CD4-positive, alpha-beta T cell (primary cell): ENCODE data around the gene LANCL1. TPM values are rescaled to one million over a fixed set of nuclear protein-coding genes. Genes with fewer than 3 reads are reported as not detected.

Source experiments
- ATAC-seq: fragments of 200-7000 bp; cut with Tn5 transposase; one replicate; pipeline ENCODE4 v1.10.0; 2022; ENCODE audit warnings: mild to moderate bottlenecking; ENCODE audit not compliant: poor library complexity
- CTCF ChIA-PET: fragments of 350-600 bp; sonication (Branson Sonifier 250); formaldehyde crosslinking; loops from one replicate; lab custom pipeline; 2021; ENCODE audit warnings: antibody characterized with exemption, inconsistent platforms; lab: Charles Lee
- POLR2A ChIA-PET: fragments of 350-600 bp; sonication (Branson Sonifier 250); formaldehyde crosslinking; loops from one replicate; lab custom pipeline; 2021; ENCODE audit warnings: antibody characterized with exemption, inconsistent platforms; lab: Charles Lee
- DNase-seq, 14 experiments: peaks; one replicate each; pipeline ENCODE4 v3.0.0-alpha.2; 2013 to 2020; ENCODE audit warnings: mixed read lengths in 2 of 14
- H3K27ac ChIP-seq, 2 donors: one replicate each; pipeline versions ENCODE4 v1.5.1 to v1.7.0; 2013; ENCODE audit warnings: low read length in 2 of 2, low read depth in 1 of 2, mild to moderate bottlenecking in 1 of 2
- H3K27me3 ChIP-seq, 2 experiments: 1 replicate in 1 of 2; 2 replicates in 1 of 2; pipeline versions ENCODE4 v1.6.1 to v1.7.0; 2013; ENCODE audit warnings: low read length in 2 of 2, control low read depth in 1 of 2, mild to moderate bottlenecking in 1 of 2, moderate library complexity in 1 of 2; ENCODE audit not compliant: insufficient read depth in 2 of 2, control insufficient read depth in 1 of 2
- H3K36me3 ChIP-seq: one replicate; pipeline ENCODE4 v1.6.1; 2013; ENCODE audit warnings: low read length, control low read depth; ENCODE audit not compliant: insufficient read depth
- H3K4me1 ChIP-seq: one replicate; pipeline ENCODE4 v1.6.1; 2013; ENCODE audit warnings: low read length, control low read depth; ENCODE audit not compliant: insufficient read depth
- H3K4me3 ChIP-seq: one replicate; pipeline ENCODE4 v1.5.1; 2013; ENCODE audit warnings: mild to moderate bottlenecking, low read length, moderate library complexity
- H3K9me3 ChIP-seq, 2 experiments: 1 replicate in 1 of 2; 2 replicates in 1 of 2; pipeline versions ENCODE4 v1.6.1 to v1.7.0; 2013; ENCODE audit warnings: low read length in 2 of 2, mild to moderate bottlenecking in 2 of 2, control low read depth in 1 of 2, moderate library complexity in 1 of 2; ENCODE audit not compliant: control insufficient read depth in 1 of 2, insufficient read depth in 1 of 2
- H3K27ac Mint-ChIP-seq: one replicate; pipeline ENCODE4 v1.8.0; 2020; ENCODE audit warnings: mixed read lengths
- H3K27me3 Mint-ChIP-seq: one replicate; pipeline ENCODE4 v1.8.0; 2021; ENCODE audit warnings: mixed read lengths
- H3K36me3 Mint-ChIP-seq: one replicate; pipeline ENCODE4 v1.8.0; 2021; ENCODE audit warnings: low read depth, mixed read lengths
- H3K4me1 Mint-ChIP-seq: one replicate; pipeline ENCODE4 v1.8.0; 2021; ENCODE audit warnings: low read depth, mixed read lengths
- H3K4me3 Mint-ChIP-seq: one replicate; pipeline ENCODE4 v1.8.0; 2020; ENCODE audit warnings: mild to moderate bottlenecking, mixed read lengths
- H3K9me3 Mint-ChIP-seq: one replicate; pipeline ENCODE4 v1.8.0; 2020; ENCODE audit warnings: mixed read lengths
- CTCF ChIP-seq: fragments of 200-600 bp; IDR thresholded peaks from one replicate; pipeline ENCODE4 v1.8.0; 2022; ENCODE audit warnings: antibody characterized with exemption, mild to moderate bottlenecking
- intact Hi-C, 2 experiments: fragments of 100-400 bp; cut with DNase I in 1 of 2; cut with micrococcal nuclease in 1 of 2; formaldehyde crosslinking; loops; one replicate each; pipeline versions ENCODE4 v1.15.1 to v1.9.0; 2023 to 2025; cut with DNase I, micrococcal nuclease
- total RNA-seq, 174 experiments: library from RNA in 2 of 174; stranded (reverse) in 2 of 174; gene quantifications; one replicate each; pipeline ENCODE4 v1.2.3 and lab custom pipeline; 2021 to 2026

The LANCL1 gene
- total RNA-seq, 2 experiments from 2014 or later, result 22.4 to 23.3 TPM

GRCh38 chr2:210477496-210477895 lies 937 bp upstream of the LANCL1 start:
- Histone ChIP-seq H3K36me3 (peaks cover 10% of the 10 kb centered on the region), H3K4me3 (peak overlapping the region; percentile 96), H3K4me1 (peaks cover 18% of the 10 kb centered on the region), H3K9me3 (no peaks in the 10 kb centered on the region), H3K27ac (peak overlapping the region; percentile 47 to 94), H3K27me3 (no peaks in the 10 kb centered on the region)
- peaks cover 69% of the 10 kb centered on the region for H3K4me1 Mint-ChIP-seq
- peak in 4 of 14 experiments; percentile 7 to 28 (median 20) for DNase-seq
- ChIA-PET POLR2A (no interaction called here), CTCF (no interaction called here)
- peak overlapping the region; percentile 100 for H3K4me3 Mint-ChIP-seq
- no peak for ATAC-seq
- TF ChIP-seq CTCF, result no peak
- intact Hi-C loops, result loop anchor here (2.0 to 10.0 kb wide), 3 partner anchors 303 to 477 kb away; partner anchors contain the start of gene KANSL1L (in 1 of the 2)
- H3K27ac Mint-ChIP-seq, result peak overlapping the region; percentile 97
- peaks cover 31% of the 10 kb centered on the region for H3K36me3 Mint-ChIP-seq
- H3K27me3 Mint-ChIP-seq, result no peaks in the 10 kb centered on the region
- H3K9me3 Mint-ChIP-seq, result no peaks in the 10 kb centered on the region

GRCh38 chr2:210475706-210476105 lies 853 bp downstream of the LANCL1 start:
- peaks cover 70% of the 10 kb centered on the region for H3K4me1 Mint-ChIP-seq
- H3K36me3 ChIP-seq, result peaks cover 24% of the 10 kb centered on the region
- H3K27ac ChIP-seq, result peak overlapping the region in 1 of 2 donors; percentile 94
- DNase-seq, result peak in 2 of 14 experiments; percentile 13 to 16
- ChIA-PET POLR2A (no interaction called here), CTCF (no interaction called here)
- no peaks in the 10 kb centered on the region for H3K9me3 Mint-ChIP-seq
- ATAC-seq, result no peak
- intact Hi-C loops, result loop anchor here (2.0 to 10.0 kb wide), 3 partner anchors 301 to 475 kb away; partner anchors contain the start of gene KANSL1L (in 1 of the 2)
- peaks cover 44% of the 10 kb centered on the region for H3K36me3 Mint-ChIP-seq
- H3K27ac Mint-ChIP-seq, result peak overlapping the region; percentile 97
- peak overlapping the region; percentile 96 for H3K4me3 ChIP-seq
- TF ChIP-seq CTCF, result no peak
- H3K9me3 ChIP-seq, result no peaks in the 10 kb centered on the region
- no peaks in the 10 kb centered on the region for H3K27me3 Mint-ChIP-seq
- H3K27me3 ChIP-seq, result no peaks in the 10 kb centered on the region
- H3K4me3 Mint-ChIP-seq, result peak overlapping the region; percentile 88
- peaks cover 18% of the 10 kb centered on the region for H3K4me1 ChIP-seq

- peaks cover 34% of the 10 kb centered on the region for H3K36me3 ChIP-seq
- H3K4me3 ChIP-seq, result no peak overlapping the region
- Mint-ChIP-seq H3K27me3 (no peaks in the 10 kb centered on the region), H3K27ac (peak overlapping the region; percentile 97), H3K36me3 (peaks cover 53% of the 10 kb centered on the region), H3K4me3 (peak overlapping the region; percentile 56), H3K4me1 (peaks cover 61% of the 10 kb centered on the region), H3K9me3 (no peaks in the 10 kb centered on the region)
- CTCF ChIA-PET, result no interaction called here
- no peaks in the 10 kb centered on the region for H3K9me3 ChIP-seq
- H3K27me3 ChIP-seq, result no peaks in the 10 kb centered on the region
- no peak for TF ChIP-seq CTCF
- peaks cover 12% of the 10 kb centered on the region for H3K4me1 ChIP-seq
- intact Hi-C loops, result loop anchor here (5.0 to 10.0 kb wide), 2 partner anchors 300 to 307 kb away; partner anchors contain the start of gene KANSL1L (in 1 of the 2)
- POLR2A ChIA-PET, result no interaction called here
- ATAC-seq (no peak), DNase-seq (peak in 1 of 14 experiments; percentile 18)
- H3K27ac ChIP-seq, result no peak overlapping the region
These were observed 1.8 kb downstream of the LANCL1 start for GRCh38 chr2:210474776-210475175.
